LoVo (cell line): ENCODE data around the gene GH1.
"Not testable (repeated sequence)": the region's sequence is repeated elsewhere in the genome, so short reads cannot be mapped to it uniquely, and the experiment has no call there.

Experiments
- DNase-seq: peaks from one replicate; pipeline ENCODE4 v3.0.0-alpha.2; 2016; ENCODE audit warnings: low spot score

The GH1 gene

DNA sequence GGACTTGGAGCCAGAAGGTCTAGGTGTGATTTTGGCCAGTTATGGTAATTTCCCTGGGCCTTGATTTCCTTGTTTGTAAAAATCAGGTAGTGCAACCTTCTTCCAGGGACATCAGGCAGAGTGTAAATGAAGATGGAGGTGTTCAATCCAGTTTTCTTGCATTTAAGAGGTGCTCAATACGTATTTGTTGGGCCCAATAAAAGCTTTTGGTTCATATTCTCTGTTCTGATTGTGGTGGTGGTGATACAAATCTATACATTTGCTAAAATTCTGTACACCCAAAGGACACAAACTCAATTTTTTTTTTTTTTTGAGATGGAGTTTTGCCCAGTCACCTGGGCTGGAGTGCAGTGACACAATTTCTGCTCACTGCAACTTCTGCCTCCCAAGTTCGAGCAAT, 7.5 kb upstream of the GH1 start:
- DNase-seq, result no peak

DNA sequence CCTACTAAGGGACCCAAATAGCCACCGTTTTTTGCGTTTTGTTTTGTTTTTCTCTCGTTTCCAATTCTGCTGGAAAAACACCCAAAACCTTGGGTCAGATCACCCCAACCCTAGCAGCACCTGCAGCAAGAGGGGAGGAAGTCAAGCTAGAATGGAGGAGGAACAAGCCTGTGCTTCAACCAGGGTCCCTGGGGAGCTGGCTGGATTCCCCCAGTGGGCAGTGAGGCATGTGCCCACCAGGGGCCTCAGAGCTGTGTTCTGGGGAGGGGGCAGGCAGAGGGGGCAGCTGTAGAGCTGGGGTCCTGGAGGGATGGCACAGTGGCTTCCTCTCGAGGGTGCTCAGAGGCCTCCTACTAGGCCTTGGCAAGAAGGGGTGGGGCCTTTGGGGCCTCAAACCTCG, 7.0 kb upstream of the GH1 start:
- no peak for DNase-seq

DNA sequence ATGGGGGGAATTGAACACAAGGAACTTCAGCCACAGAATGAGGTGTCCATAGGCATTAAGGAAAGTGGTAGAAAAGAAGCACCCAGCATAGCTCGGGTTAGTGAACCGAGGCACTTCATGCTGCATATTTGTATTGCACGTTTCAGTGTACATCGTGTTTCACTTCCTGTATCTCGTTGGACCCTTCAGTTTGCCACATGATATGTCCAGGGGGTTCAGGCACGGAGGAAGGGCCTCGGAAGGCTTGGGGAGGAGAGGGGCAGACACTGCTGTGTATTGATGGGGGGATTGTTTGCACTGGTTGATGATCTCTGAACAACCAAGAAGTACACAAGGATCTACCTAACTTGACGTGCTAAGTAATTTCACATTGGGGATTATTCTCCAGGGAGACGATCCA, 3.8 kb upstream of the GH1 start:
- DNase-seq, result not testable (repeated sequence)

DNA sequence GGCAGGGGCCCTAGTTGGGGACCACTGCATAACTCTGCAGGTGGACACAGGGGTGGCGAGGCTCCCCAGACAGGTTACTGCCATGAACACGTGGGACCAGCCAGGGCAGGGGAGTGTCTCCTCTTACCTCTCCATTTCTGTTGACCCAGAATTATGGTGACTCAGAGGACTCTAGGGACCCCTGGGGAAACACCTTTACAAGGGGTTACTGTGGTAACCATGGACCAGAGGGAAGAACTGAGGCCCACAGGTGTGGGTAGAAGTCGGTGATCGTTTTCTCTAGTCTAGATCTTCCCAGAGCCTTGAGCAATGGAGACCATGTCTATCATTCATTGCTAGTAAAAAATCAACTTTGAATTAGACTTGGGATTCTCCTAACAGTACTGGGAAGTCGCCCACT, 2.1 kb upstream of the GH1 start:
- not testable (repeated sequence) for DNase-seq

DNA sequence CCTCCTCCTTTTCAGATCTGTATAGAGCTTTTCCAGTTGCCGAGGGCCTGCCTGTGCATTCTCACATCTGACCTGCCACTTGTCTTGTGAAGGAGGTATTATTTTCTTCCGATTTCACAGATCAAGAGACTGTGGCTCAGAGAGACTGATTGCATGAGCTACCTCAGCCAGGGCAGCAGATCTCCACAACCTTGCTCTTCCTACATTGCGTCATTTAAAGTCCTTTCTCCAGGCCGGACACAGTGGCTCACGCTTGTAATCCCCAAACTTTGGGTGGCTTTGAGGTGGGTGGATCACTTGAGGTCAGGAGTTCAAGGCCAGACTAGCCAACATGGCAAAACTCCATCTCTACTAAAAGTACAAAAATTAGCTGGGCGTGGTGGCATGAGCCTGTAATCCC, 1.4 kb upstream of the GH1 start:
- DNase-seq, result not testable (repeated sequence)

DNA sequence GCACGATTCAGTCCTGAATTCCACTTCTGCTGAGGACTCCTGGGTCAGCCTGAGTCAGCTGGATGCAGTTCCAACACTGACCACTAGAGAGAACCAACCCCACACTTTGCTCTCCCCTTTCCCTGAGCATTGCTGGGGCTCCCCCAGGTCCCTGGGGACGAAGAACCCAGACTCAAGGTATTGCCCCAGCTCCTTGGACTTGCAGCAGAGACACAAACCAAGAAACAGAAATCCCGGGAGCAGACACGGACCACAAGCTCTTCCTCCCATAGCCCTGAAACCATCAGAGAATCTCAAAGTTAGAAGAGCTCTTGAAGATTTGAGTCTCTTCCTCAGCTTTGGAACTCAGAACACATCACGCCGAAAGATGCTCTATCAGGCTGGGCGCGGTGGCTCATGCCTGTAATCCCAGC, 678 bp upstream of the GH1 start:
- peak; percentile 50 for DNase-seq

DNA sequence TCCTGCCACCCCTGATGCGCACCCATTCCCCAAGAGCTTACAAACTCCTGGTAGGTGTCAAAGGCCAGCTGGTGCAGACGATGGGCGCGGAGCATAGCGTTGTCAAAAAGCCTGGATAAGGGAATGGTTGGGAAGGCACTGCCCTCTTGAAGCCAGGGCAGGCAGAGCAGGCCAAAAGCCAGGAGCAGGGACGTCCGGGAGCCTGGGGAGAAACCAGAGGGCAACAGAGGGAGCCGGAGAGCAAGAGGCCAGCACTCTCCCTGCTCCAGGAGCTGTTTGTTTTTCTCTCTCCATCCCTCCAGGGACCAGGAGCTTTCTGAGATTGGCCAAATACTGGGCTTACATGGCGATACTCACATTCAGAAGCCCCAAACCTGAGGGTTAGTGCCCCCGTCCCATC, 334 bp downstream of the GH1 start:
- no peak for DNase-seq

DNA sequence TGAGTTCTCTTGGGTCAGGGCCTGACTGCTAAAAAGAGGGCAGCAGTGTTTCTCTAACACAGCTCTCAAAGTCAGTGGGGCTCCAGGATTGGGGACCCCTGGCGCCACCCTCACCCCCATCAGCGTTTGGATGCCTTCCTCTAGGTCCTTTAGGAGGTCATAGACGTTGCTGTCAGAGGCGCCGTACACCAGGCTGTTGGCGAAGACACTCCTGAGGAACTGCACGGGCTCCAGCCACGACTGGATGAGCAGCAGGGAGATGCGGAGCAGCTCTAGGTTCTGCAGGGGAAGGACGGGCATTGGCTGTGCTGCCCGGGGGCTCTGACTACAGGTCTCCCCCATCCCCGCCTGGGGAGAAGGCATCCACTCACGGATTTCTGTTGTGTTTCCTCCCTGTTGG, 993 bp downstream of the GH1 start:
- DNase-seq, result no peak

DNA sequence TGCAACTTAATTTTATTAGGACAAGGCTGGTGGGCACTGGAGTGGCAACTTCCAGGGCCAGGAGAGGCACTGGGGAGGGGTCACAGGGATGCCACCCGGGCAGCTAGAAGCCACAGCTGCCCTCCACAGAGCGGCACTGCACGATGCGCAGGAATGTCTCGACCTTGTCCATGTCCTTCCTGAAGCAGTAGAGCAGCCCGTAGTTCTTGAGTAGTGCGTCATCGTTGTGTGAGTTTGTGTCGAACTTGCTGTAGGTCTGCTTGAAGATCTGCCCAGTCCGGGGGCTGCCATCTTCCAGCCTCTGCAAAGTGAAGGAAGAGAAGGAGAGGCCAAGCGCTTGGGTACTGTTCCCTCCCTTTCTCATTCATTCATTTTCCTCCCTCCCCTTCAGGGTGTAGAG, 1.4 kb downstream of the GH1 start:
- DNase-seq, result not testable (repeated sequence)

DNA sequence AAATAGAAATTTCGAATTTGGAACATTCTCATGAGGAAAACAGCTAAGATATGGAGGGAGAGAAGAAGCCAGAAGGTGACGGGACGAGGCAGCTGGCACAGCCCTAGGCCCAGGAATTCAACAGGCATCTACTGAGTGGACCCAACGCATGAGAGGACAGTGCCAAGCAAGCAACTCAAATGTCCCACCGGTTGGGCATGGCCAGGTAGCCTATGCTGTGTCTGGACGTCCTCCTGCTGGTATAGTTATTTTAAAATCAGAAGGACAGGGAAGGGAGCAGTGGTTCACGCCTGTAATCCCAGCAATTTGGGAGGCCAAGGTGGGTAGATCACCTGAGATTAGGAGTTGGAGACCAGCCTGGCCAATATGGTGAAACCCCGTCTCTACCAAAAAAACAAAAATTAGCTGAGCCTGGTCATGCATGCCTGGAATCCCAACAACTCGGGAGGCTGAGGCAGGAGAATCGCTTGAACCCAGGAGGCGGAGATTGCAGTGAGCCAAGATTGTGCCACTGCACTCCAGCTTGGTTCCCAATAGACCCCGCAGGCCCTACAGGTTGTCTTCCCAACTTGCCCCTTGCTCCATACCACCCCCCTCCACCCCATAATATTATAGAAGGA, 2.0 kb downstream of the GH1 start:
- no peak for DNase-seq

DNA sequence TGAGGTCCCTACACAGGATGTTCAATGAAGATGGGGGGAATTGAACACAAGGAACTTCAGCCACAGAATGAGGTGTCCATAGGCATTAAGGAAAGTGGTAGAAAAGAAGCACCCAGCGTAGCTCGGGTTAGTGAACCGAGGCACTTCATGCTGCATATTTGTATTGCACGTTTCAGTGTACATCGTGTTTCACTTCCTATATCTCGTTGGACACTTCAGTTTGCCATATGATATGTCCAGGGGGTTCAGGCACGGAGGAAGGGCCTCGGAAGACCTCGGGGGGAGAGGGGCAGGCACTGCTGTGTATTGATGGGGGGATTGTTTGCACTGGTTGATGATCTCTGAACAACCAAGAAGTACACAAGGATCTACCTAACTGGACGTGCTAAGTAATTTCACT, 2.9 kb downstream of the GH1 start:
- DNase-seq, result not testable (repeated sequence)

DNA sequence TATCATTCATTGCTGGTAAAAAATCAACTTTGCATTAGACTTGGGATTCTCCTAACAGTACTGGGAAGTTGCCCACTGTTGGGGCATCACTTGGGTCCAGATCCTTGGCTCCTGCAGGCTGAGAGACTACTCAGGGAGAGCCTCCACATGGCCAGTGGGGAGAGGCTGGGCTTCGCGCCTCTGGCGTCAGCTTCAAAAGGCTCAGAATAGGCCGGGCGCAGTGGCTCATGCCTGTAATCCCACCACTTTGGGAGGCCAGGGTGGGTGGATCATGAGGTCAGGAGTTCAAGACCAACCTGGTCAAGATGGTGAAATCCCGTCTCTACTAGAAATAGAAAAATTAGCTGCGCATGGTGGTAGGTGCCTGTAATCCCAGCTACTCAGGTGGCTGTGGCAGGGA, 4.2 kb downstream of the GH1 start:
- DNase-seq, result no peak

DNA sequence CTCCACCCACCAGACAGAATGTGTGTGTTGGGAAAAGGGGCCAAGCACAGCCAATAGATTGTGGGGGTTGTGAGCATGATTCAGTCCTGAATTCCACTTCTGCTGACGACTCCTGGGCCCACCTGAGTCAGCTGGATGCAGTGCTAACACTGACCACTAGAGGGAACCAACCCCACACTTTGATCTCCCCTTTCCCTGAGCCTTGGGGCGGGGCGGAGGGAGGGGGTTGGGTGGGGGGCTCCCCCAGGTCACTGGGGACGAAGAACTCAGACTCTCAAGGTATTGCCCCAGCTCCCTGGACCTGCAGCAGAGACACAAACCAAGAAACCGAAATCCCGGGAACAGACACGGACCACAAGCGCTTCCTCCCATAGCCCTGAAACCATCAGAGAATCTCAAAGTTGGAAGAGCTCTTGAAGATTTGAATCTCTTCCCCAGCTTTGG, 7.0 kb downstream of the GH1 start:
- DNase-seq, result peak; percentile 24

DNA sequence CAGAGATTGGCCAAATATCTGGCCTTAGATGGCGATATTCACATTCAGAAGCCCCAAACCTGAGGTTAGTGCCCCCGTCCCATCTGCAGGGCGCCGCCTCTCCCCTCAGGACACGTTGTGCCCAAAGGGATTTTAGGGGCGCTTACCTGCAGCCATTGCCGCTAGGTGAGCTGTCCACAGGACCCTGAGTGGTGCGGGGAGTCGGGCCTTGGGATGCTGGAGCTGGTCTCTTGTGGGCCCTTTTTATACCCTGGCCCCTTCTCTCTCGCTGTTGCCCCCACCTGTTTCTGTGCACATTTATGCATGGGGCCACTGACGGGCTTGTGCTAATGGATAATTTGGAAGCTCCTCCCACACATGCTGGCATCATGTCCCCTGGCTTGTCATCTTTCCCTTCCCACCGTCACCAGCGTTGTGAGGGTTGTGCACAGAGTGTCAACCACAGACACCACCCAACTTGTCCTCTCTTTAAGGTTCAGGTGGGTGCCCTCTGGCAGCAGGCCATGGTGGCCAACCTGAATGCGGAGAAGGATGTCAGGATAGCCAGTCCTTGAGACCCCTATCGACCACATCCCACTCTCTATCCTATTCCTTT, 7.5 kb downstream of the GH1 start, which contains the start of gene CSHL1:
CSHL1 (minus strand) TSS at position 218 of the 595 bp plus-strand sequence; CDS start at position 156, 62 bp downstream.
- no peak for DNase-seq

DNA sequence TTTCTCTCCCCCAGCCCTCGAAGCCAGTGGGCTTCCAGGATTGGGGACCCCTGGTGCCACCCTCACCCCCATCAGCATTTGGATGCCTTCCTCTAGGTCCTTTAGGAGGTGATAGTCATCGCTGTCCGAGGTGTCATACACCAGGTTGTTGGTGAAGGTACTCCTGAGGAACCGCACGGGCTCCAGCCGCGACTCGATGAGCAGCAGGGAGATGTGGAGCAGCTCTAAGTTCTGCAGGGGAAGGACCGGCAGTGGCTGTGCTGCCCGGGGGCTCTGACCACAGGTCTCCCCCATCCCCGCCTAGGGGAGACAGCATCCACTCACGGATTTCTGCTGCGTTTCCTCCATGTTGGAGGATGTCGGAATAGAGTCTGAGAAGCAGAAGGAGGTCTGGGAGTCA, 8.5 kb downstream of the GH1 start:
- DNase-seq, result no peak

DNA sequence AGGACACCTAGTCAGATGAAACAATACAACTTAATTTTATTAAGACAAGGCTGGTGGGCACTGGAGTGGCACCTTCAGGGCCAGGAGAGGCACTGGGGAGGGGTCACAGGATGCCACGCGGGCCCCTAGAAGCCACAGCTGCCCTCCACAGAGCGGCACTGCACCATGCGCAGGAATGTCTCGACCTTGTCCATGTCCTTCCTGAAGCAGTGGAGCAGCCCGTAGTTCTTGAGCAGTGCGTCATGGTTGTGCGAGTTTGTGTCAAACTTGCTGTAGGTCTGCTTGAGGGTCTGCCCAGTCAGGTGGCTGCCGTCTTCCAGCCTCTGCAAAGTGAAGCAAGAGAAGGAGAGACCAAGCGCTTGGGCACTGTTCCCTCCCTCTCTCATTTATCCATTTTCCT, 9.1 kb downstream of the GH1 start:
- DNase-seq, result not testable (repeated sequence)

DNA sequence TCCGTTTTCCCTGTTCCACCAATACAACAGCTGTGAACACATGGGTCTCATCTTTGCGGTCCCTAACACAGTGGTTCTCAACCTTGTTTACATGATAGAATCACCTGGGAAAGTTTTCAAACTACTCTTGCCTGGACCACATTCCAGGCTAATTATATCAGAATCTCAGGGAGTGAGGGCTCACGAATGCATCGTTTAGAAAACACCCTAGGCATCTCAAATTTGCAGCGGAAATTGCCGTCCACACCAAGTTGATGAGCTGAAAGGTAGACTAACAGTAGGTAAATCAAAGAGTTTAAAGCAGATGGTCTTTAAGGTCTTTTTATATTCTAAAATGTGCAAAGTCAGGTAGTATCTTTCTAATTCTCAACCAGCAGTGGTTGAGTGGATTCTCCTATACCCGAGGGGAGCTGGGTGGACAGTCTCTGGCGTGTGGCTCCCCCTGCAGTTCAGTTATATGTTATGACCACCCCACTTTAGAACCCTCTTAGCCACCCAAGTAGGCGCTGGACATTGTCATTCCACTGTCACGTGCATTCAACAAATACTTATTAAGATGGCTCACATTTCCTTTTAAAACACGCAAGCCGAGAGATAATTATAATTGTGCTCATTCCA, 11.4 kb downstream of the GH1 start:
- not testable (repeated sequence) for DNase-seq

DNA sequence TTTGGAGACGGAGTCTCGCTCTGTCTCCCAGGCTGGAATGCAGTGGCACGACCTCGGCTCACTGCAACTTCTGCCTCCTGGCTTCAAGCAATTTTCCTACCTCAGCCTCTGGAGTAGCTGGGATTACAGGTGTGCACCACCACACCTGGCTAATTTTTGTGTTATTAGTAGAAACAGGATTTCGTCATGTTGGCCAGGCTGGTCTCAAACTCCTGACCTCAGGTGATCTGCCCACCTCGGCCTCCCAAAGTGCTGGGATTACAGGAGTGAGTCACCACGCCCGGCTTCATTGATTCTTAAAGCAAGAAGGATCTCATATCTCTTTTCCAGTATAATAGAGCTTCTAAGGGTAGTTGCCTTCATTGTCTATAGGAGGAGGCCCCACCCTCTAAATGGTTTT, 13.8 kb downstream of the GH1 start:
- not testable (repeated sequence) for DNase-seq

DNA sequence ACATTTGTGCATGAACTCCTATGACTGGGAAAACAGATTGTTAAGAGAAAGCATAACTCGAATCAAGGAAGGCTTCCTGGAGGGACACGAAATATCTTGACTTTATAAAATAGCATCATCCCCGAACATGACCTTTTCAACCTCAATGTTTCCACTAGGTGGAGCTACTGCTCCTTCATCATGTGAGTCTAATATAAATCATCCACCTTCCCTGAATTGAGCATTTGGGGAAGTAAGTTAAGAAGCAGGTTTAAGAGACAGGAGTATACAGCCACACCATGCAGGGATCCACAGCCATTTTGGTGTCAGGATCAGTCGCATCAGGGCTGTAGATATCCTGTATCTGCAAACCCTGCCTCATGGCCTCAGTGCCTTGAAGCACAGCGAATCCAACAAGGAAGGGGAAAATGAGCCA, 14.8 kb downstream of the GH1 start:
- DNase-seq, result not testable (repeated sequence)

DNA sequence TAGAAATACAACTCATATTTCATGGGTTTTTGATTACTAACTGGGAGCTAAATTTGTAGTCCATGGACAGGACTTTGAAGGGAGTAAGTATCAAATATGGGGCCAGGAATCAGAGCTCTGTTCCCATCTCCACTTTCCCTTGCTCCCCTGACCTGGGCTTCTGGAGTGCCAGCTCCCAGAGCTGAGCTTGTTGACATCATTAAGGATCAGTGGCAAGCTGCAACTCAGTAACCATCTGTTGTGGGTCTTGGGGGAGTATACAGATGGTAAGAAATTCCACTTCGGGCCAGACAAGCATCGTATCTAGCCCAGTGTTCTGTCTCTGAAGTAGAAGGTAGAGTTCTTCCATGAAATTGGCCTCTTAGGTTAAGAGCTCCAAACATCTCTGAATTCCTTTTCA, 16.7 kb downstream of the GH1 start:
- not testable (repeated sequence) for DNase-seq

DNA sequence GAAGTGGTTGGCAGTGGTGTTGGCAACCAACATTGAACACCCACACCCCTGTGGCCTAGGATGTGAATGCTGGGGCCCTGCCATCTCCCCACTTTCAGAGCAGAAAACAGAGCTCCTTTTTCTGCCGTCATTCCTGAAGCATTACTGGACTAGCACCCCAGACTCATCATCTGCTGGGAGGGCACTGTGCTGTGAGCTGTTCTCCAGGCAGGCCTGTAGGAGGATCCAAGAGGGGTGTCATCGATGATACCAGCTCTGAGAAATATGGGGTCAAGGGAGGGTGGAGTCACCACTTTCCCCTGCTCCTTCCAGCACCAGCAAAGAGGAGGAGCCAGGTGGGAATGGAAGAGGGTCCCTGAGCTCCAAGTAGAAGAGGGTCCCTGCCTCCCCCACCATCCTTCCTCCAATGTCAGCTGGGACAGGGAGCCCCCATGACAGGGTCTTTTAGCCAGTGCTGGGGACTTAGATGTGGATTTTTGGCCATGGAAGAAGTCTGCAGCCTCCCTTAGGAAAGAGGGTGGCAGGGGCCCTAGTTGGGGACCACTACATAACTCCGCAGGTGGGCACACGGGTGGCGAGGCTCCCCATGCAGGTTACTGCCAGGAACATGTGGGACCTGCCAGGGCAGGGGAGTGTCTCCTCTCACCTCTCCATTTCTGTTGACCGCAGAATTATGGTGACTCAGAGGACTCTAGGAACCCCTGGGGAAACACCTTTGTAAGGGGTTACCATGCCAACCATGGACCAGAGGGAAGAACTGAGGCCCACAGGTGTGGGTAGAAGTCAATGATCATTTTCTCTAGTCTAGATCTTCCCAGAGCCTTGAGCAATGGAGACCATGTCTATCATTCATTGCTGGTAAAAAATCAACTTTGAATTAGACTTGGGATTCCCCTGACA, 19.5 kb downstream of the GH1 start:
- DNase-seq, result peak; percentile 13
